Skeletal muscle tissue (tissue), 4 donors: ENCODE measurements around the gene AJAP1. TPM values are rescaled to one million over a fixed set of nuclear protein-coding genes. Genes with fewer than 3 reads are reported as not detected.

Experiments used
- H3K27ac ChIP-seq: one replicate; pipeline ENCODE4 v1.7.0; 2013; ENCODE audit warnings: mild to moderate bottlenecking, low read depth, low read length, inconsistent platforms
- H3K27me3 ChIP-seq, 3 donors: one replicate each; pipeline ENCODE4 v1.7.0; 2013; ENCODE audit warnings: low read length in 3 of 3; ENCODE audit not compliant: control insufficient read depth in 3 of 3, insufficient read depth in 3 of 3
- H3K36me3 ChIP-seq, 3 donors: one replicate each; pipeline ENCODE4 v1.7.0; 2013; ENCODE audit warnings: low read length in 3 of 3; ENCODE audit not compliant: control insufficient read depth in 3 of 3, insufficient read depth in 3 of 3
- H3K4me1 ChIP-seq, 3 donors: one replicate each; pipeline ENCODE4 v1.7.0; 2013; ENCODE audit warnings: low read length in 3 of 3, mild to moderate bottlenecking in 3 of 3; ENCODE audit not compliant: control insufficient read depth in 3 of 3, insufficient read depth in 3 of 3
- H3K4me3 ChIP-seq, 3 donors: one replicate each; pipeline ENCODE4 v1.7.0; 2013; ENCODE audit warnings: low read length in 3 of 3
- H3K9ac ChIP-seq, 3 donors: one replicate each; pipeline ENCODE4 v1.7.0; 2013; ENCODE audit warnings: low read length in 3 of 3, mild to moderate bottlenecking in 3 of 3, moderate library complexity in 2 of 3, low read depth in 1 of 3
- H3K9me3 ChIP-seq, 3 donors: one replicate each; pipeline ENCODE4 v1.7.0; 2013; ENCODE audit warnings: low read length in 3 of 3; ENCODE audit not compliant: control insufficient read depth in 3 of 3
- total RNA-seq: library from RNA; depleted of rRNA; stranded (reverse); fragments of >200 nt; gene quantifications from one replicate; pipeline ENCODE4 v1.2.3, GENCODE V29; 2014
- donor health status: Osteomylitis.

The AJAP1 gene
- total RNA-seq, 1 donor from 2014 or later = 0.52 TPM

GRCh38 chr1:4787551-4787950 lies 133.1 kb downstream of the AJAP1 start:
- Histone ChIP-seq H3K9ac (no peak overlapping the region), H3K9me3 (no peaks in the 10 kb centered on the region), H3K36me3 (no peaks in the 10 kb centered on the region), H3K27ac (no peak overlapping the region), H3K4me1 (no peaks in the 10 kb centered on the region), H3K27me3 (peaks cover 0 to 14% (median 2%) of the 10 kb centered on the region in 3 donors), H3K4me3 (no peak overlapping the region)

- H3K4me3 ChIP-seq = no peak overlapping the region
- peaks cover 0 to 5% (median 5%) of the 10 kb centered on the region in 3 donors for H3K4me1 ChIP-seq
- H3K9ac ChIP-seq = no peak overlapping the region
- no peak overlapping the region for H3K27ac ChIP-seq
- peaks cover 0 to 23% (median 8%) of the 10 kb centered on the region in 3 donors for H3K27me3 ChIP-seq
- no peaks in the 10 kb centered on the region for H3K9me3 ChIP-seq
- no peaks in the 10 kb centered on the region for H3K36me3 ChIP-seq
Observed at GRCh38 chr1:4792565-4792964, 138.2 kb downstream of the AJAP1 start.

GRCh38 chr1:4794020-4794780 lies 139.8 kb downstream of the AJAP1 start:
- H3K4me3 ChIP-seq = no peak overlapping the region
- H3K9me3 ChIP-seq = no peaks in the 10 kb centered on the region
- H3K27ac ChIP-seq = no peak overlapping the region
- no peak overlapping the region for H3K9ac ChIP-seq
- H3K4me1 ChIP-seq = peaks cover 0 to 5% (median 5%) of the 10 kb centered on the region in 3 donors
- peaks cover 0 to 11% (median 9%) of the 10 kb centered on the region in 3 donors for H3K27me3 ChIP-seq
- H3K36me3 ChIP-seq = no peaks in the 10 kb centered on the region

- H3K27ac ChIP-seq = no peak overlapping the region
- peaks cover 3 to 25% (median 23%) of the 10 kb centered on the region in 3 donors for H3K27me3 ChIP-seq
Observed at GRCh38 chr1:4796161-4797015, 142.0 kb downstream of the AJAP1 start.

GRCh38 chr1:4797016-4797410 lies 142.6 kb downstream of the AJAP1 start:
- peaks cover 3 to 31% (median 23%) of the 10 kb centered on the region in 3 donors for H3K27me3 ChIP-seq
- H3K9ac ChIP-seq = no peak overlapping the region
- peaks cover 0 to 4% (median 0%) of the 10 kb centered on the region in 3 donors for H3K9me3 ChIP-seq
- peaks cover 2 to 10% (median 10%) of the 10 kb centered on the region in 3 donors for H3K4me1 ChIP-seq
- H3K27ac ChIP-seq = no peak overlapping the region
- no peaks in the 10 kb centered on the region for H3K36me3 ChIP-seq
- H3K4me3 ChIP-seq = no peak overlapping the region

More at GRCh38 chr1:4796161-4797015, 142.0 kb downstream of the AJAP1 start:
- Histone ChIP-seq H3K4me1 (peaks cover 0 to 10% (median 7%) of the 10 kb centered on the region in 3 donors), H3K4me3 (no peak overlapping the region), H3K9ac (no peak overlapping the region), H3K9me3 (no peaks in the 10 kb centered on the region), H3K36me3 (no peaks in the 10 kb centered on the region)

GRCh38 chr1:4797429-4797828 lies 143.0 kb downstream of the AJAP1 start:
- Histone ChIP-seq H3K27me3 (peaks cover 3 to 32% (median 23%) of the 10 kb centered on the region in 3 donors), H3K4me3 (no peak overlapping the region), H3K9ac (no peak overlapping the region), H3K36me3 (no peaks in the 10 kb centered on the region), H3K9me3 (peaks cover 0 to 4% (median 0%) of the 10 kb centered on the region in 3 donors), H3K4me1 (peaks cover 2 to 11% (median 10%) of the 10 kb centered on the region in 3 donors), H3K27ac (no peak overlapping the region)

GRCh38 chr1:4801192-4801924 lies 146.9 kb downstream of the AJAP1 start:
- Histone ChIP-seq H3K9me3 (peaks cover 0 to 4% (median 0%) of the 10 kb centered on the region in 3 donors), H3K27ac (no peak overlapping the region), H3K36me3 (no peaks in the 10 kb centered on the region), H3K9ac (no peak overlapping the region), H3K4me1 (peaks cover 2 to 7% (median 5%) of the 10 kb centered on the region in 3 donors), H3K4me3 (no peak overlapping the region), H3K27me3 (peaks cover 3 to 30% (median 26%) of the 10 kb centered on the region in 3 donors)

- Histone ChIP-seq H3K4me1 (peaks cover 2 to 7% (median 5%) of the 10 kb centered on the region in 3 donors), H3K9me3 (peaks cover 0 to 4% (median 0%) of the 10 kb centered on the region in 3 donors), H3K36me3 (no peaks in the 10 kb centered on the region), H3K27ac (no peak overlapping the region), H3K9ac (no peak overlapping the region), H3K27me3 (peaks cover 3 to 30% (median 23%) of the 10 kb centered on the region in 3 donors), H3K4me3 (no peak overlapping the region)
Observed at GRCh38 chr1:4802024-4802423, 147.6 kb downstream of the AJAP1 start.

GRCh38 chr1:4803335-4803734 lies 148.9 kb downstream of the AJAP1 start:
- H3K27ac ChIP-seq = no peak overlapping the region
- no peak overlapping the region for H3K9ac ChIP-seq
- H3K36me3 ChIP-seq = no peaks in the 10 kb centered on the region
- H3K4me3 ChIP-seq = no peak overlapping the region
- H3K4me1 ChIP-seq = peaks cover 2 to 7% (median 5%) of the 10 kb centered on the region in 3 donors
- peaks cover 3 to 30% (median 20%) of the 10 kb centered on the region in 3 donors for H3K27me3 ChIP-seq
- peaks cover 0 to 4% (median 0%) of the 10 kb centered on the region in 3 donors for H3K9me3 ChIP-seq
